Measurements from ENCODE around the gene EME1. TPM values are rescaled to one million over a fixed set of nuclear protein-coding genes. Genes with fewer than 3 reads are reported as not detected.
A peak's percentile ranks its signal among the peaks of the same experiment; 100 is the strongest.
"Not testable (repeated sequence)": the region's sequence is repeated elsewhere in the genome, so short reads cannot be mapped to it uniquely, and the experiment has no call there.

Gene EME1
- polyA plus RNA-seq, 2 donors, result 2.0 to 3.6 TPM

DNA sequence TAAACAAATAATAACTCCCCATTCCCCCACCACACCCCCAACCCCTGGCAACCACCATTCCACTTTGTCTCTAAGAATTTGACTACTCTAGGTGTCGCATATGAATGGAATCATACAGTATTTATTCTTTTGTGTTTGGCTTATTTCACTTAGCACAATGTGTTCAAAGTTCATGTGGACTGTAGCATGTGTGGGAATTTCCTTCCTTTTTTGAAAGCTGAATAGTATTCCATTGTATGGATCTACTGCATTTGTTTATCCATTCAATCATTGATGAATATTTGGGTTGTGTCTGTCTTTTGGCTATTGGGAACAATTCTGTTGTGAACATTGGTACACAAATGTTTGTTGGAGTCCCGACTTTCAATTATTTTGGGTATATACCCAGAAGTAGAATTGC is 49.7 kb downstream of the EME1 start:
- Histone ChIP-seq H3K27ac (ENCODE audit: low read depth in 2 of 2, low read length in 1 of 2) (no peak overlapping the region), H3K36me3 (ENCODE audit: control insufficient read depth in 2 of 2, insufficient read depth in 2 of 2, low read length in 1 of 2) (no peaks in the 10 kb centered on the region), H3K4me3 (ENCODE audit: low read depth in 1 of 2, low read length in 2 of 2) (no peak overlapping the region), H3K4me1 (ENCODE audit: control insufficient read depth in 2 of 2, insufficient read depth in 2 of 2, low read length in 1 of 2) (peaks cover 0 to 7% of the 10 kb centered on the region in 2 donors), H3K9me3 (ENCODE audit: control insufficient read depth in 2 of 2, insufficient read depth in 1 of 2, low read depth in 1 of 2, low read length in 1 of 2) (no peaks in the 10 kb centered on the region), H3K27me3 (ENCODE audit: control insufficient read depth in 1 of 2, insufficient read depth in 2 of 2, low read length in 2 of 2) (no peaks in the 10 kb centered on the region)
- WGBS, 2 donors, result 88 to 95% methylated on average over 2 of the region's 2 CpGs

DNA sequence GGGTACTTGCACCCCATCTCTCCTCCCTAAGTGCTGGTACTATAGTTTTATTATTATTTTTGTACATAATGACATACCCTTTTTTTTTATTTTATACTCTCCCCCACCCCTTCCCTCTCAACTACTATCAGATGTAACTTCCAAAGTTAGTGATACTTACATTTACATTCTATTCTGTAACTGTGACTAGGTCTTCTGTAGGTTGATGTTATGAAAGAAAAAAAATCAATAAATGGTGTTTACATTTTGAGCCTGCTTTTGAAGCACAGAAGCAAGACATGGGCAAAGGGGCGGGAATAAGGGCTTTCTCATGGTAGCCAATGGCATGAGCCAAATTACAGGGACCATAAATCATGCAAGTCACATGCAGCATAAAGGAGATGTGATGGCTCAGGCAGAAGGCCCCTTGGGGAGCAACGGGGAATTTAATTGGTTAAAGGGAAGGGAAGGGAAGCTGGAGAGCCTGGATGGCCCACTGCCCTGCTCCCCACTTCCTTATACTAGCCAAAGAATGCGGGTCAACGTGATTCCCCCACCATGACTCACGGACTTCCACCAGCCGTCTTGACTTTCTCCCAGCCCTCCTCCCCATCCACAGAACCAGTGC is 50.6 kb downstream of the EME1 start:
- no peak overlapping the region for H3K4me3 ChIP-seq (ENCODE audit: low read depth in 1 of 2, low read length in 2 of 2)
- H3K9me3 ChIP-seq (ENCODE audit: control insufficient read depth in 2 of 2, insufficient read depth in 1 of 2, low read depth in 1 of 2, low read length in 1 of 2), result no peaks in the 10 kb centered on the region
- H3K27me3 ChIP-seq (ENCODE audit: control insufficient read depth in 1 of 2, insufficient read depth in 2 of 2, low read length in 2 of 2), result no peaks in the 10 kb centered on the region
- no peaks in the 10 kb centered on the region for H3K36me3 ChIP-seq (ENCODE audit: control insufficient read depth in 2 of 2, insufficient read depth in 2 of 2, low read length in 1 of 2)
- peaks cover 0 to 10% of the 10 kb centered on the region in 2 donors for H3K4me1 ChIP-seq (ENCODE audit: control insufficient read depth in 2 of 2, insufficient read depth in 2 of 2, low read length in 1 of 2)
- no peak overlapping the region for H3K27ac ChIP-seq (ENCODE audit: low read depth in 2 of 2, low read length in 1 of 2)
- 38 to 49% methylated on average over 6 of the region's 6 CpGs for WGBS, 2 donors

DNA sequence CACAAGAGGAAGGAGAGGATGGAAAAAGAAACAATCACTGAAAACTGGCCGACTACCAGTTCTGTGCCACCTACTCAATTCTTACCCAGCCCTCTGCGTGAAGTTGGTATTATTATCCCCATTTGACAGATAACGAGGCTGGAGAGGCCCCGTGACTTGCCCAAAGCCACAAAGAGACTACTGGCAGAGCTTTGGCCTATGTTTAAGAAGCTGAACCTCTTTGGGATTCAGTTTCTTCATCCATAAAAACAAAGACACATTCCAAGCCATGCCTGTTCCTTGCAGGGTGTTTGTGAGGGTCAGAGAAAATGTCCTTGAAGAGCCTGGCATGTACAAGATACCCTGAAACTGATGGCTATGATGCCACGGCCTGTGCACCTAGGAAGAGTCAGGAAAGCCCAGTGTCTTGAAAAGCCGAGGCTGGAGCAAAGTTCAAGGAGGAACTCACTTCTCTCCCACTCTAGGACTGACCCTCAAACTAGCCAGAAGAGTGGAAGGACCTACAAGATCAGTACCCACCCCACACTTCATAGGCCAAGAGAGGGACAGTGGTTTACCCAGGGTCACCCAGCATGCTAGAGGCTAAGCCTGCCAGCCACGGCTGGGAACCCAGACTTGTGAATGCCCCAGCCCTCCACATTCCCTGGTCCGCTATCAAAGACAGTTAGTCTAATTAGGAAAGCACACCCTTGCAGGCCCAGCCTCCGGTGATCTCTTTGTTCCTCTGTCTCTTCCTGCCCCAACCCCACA is 51.4 kb downstream of the EME1 start:
- no peak overlapping the region for H3K27ac ChIP-seq (ENCODE audit: low read depth in 2 of 2, low read length in 1 of 2)
- H3K4me1 ChIP-seq (ENCODE audit: control insufficient read depth in 2 of 2, insufficient read depth in 2 of 2, low read length in 1 of 2), result peaks cover 0 to 10% of the 10 kb centered on the region in 2 donors
- no peak overlapping the region for H3K4me3 ChIP-seq (ENCODE audit: low read depth in 1 of 2, low read length in 2 of 2)
- 77% methylated on average over 9 of the region's 9 CpGs for WGBS, 2 donors
- no peaks in the 10 kb centered on the region for H3K36me3 ChIP-seq (ENCODE audit: control insufficient read depth in 2 of 2, insufficient read depth in 2 of 2, low read length in 1 of 2)
- H3K9me3 ChIP-seq (ENCODE audit: control insufficient read depth in 2 of 2, insufficient read depth in 1 of 2, low read depth in 1 of 2, low read length in 1 of 2), result no peaks in the 10 kb centered on the region
- no peaks in the 10 kb centered on the region for H3K27me3 ChIP-seq (ENCODE audit: control insufficient read depth in 1 of 2, insufficient read depth in 2 of 2, low read length in 2 of 2)

DNA sequence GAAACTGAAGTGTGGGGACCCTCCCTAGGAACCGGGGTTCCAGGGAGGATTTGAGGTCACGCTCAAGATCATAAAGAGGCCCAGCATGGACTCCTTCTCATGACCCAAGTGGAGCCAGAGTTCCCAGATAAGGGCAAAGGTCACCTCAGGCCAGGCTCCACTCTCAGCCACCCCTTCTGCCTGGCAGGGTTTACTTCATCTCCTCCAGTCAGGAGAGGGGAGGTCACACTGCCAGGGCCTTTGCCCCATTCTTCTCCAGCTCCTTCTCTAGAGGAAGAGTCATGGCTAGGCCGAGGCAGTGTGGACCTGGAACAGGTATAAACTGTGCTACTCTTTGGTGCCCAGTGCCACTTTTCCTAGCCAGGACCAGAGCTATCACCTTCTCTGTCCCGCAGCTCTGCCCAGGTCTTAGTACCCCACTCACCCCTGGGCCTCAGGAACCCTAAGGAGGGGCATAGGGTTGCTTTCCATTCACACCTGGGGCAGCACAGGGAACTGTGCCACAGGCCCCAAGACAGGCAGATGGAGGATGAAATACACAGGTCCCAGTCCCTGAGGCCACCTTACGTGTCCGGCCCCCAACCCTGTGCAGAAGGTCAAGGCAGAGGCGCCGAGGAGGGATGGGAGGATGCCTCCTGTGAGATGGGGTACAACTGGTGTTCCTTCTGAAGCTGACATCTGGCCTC is 52.1 kb downstream of the EME1 start:
- Histone ChIP-seq H3K4me3 (ENCODE audit: low read depth in 1 of 2, low read length in 2 of 2) (peak overlapping the region; percentile 49 to 69), H3K9me3 (ENCODE audit: control insufficient read depth in 2 of 2, insufficient read depth in 1 of 2, low read depth in 1 of 2, low read length in 1 of 2) (no peaks in the 10 kb centered on the region), H3K4me1 (ENCODE audit: control insufficient read depth in 2 of 2, insufficient read depth in 2 of 2, low read length in 1 of 2) (peaks cover 0 to 10% of the 10 kb centered on the region in 2 donors), H3K27me3 (ENCODE audit: control insufficient read depth in 1 of 2, insufficient read depth in 2 of 2, low read length in 2 of 2) (no peaks in the 10 kb centered on the region), H3K36me3 (ENCODE audit: control insufficient read depth in 2 of 2, insufficient read depth in 2 of 2, low read length in 1 of 2) (no peaks in the 10 kb centered on the region), H3K27ac (ENCODE audit: low read depth in 2 of 2, low read length in 1 of 2) (peak overlapping the region; percentile 42 to 84)
- WGBS, 2 donors, result 86 to 87% methylated on average over 8 of the region's 8 CpGs

DNA sequence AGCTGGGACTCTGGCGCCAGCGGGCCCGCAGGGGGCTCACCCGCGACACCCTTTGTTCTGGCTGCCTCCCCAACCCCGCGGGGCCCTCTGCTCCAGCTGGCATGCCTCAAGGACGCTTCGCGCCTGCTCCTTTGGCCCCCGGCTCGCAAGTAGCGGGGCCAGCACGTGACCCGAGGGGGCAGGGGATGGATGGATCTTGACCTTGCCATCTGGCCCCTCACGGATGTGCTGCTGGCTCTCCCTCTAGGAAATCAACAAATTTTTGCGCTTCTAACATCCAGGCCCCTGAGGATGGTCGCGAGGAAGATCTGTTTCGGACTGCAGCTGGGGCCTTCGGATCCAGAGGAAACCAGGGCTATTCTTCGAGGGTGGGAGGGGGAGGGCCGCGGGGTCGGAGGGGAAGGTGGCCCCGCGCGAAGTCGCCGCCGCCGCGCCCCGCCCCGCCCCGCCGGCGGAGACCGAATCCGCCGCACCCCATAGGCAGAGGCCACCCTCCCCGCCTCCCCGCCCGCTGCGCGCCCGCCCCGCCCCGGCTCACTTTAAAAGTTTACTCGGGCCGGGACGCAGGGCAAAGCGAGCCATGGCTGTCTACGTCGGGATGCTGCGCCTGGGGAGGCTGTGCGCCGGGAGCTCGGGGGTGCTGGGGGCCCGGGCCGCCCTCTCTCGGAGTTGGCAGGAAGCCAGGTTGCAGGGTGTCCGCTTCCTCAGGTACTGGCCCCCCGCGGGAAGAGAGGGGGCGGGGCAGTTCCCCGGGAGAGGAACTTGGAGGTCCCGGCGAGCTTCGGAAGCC is 52.8 kb downstream of the EME1 start, which contains the start of gene ACSF2:
ACSF2 (plus strand) TSS at position 537 of the 790 bp plus-strand sequence; CDS start at position 581, 44 bp downstream.
- 1% methylated on average over 55 to 70 of the region's 70 CpGs for WGBS, 2 donors
- peak within 1 kb of the TSS; percentile 42 to 84 for H3K27ac ChIP-seq (ENCODE audit: low read depth in 2 of 2, low read length in 1 of 2)
- peak within 1 kb of the TSS; percentile 49 to 69 for H3K4me3 ChIP-seq (ENCODE audit: low read depth in 1 of 2, low read length in 2 of 2)
- peaks cover 0 to 10% of the 10 kb centered on the region in 2 donors for H3K4me1 ChIP-seq (ENCODE audit: control insufficient read depth in 2 of 2, insufficient read depth in 2 of 2, low read length in 1 of 2)
- H3K36me3 ChIP-seq (ENCODE audit: control insufficient read depth in 2 of 2, insufficient read depth in 2 of 2, low read length in 1 of 2), result no peaks in the 10 kb centered on the region
- H3K9me3 ChIP-seq (ENCODE audit: control insufficient read depth in 2 of 2, insufficient read depth in 1 of 2, low read depth in 1 of 2, low read length in 1 of 2), result no peaks in the 10 kb centered on the region
- H3K27me3 ChIP-seq (ENCODE audit: control insufficient read depth in 1 of 2, insufficient read depth in 2 of 2, low read length in 2 of 2), result no peaks in the 10 kb centered on the region

DNA sequence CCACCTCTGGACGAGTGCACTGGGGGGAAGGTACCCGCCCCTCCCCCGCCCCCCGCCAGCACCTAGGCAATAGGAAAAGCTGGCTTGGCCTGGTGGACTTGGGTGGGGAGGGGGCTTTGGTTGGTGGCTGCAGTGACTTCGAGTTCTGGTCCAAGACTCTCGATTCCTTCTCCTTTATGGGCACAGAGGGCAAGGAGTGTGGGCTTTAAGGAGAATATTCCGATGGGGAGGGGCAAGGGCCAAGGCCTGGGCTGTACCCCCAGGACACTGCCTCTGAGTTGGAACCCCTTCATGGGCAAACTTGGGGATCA is 53.4 kb downstream of the EME1 start:
- H3K4me1 ChIP-seq (ENCODE audit: control insufficient read depth in 2 of 2, insufficient read depth in 2 of 2, low read length in 1 of 2), result peaks cover 0 to 10% of the 10 kb centered on the region in 2 donors
- WGBS, 2 donors, result 1 to 2% methylated on average over 7 of the region's 7 CpGs
- H3K27ac ChIP-seq (ENCODE audit: low read depth in 2 of 2, low read length in 1 of 2), result peak overlapping the region; percentile 42 to 84
- H3K9me3 ChIP-seq (ENCODE audit: control insufficient read depth in 2 of 2, insufficient read depth in 1 of 2, low read depth in 1 of 2, low read length in 1 of 2), result no peaks in the 10 kb centered on the region
- H3K36me3 ChIP-seq (ENCODE audit: control insufficient read depth in 2 of 2, insufficient read depth in 2 of 2, low read length in 1 of 2), result no peaks in the 10 kb centered on the region
- H3K27me3 ChIP-seq (ENCODE audit: control insufficient read depth in 1 of 2, insufficient read depth in 2 of 2, low read length in 2 of 2), result no peaks in the 10 kb centered on the region
- H3K4me3 ChIP-seq (ENCODE audit: low read depth in 1 of 2, low read length in 2 of 2), result peak overlapping the region; percentile 49 to 69

DNA sequence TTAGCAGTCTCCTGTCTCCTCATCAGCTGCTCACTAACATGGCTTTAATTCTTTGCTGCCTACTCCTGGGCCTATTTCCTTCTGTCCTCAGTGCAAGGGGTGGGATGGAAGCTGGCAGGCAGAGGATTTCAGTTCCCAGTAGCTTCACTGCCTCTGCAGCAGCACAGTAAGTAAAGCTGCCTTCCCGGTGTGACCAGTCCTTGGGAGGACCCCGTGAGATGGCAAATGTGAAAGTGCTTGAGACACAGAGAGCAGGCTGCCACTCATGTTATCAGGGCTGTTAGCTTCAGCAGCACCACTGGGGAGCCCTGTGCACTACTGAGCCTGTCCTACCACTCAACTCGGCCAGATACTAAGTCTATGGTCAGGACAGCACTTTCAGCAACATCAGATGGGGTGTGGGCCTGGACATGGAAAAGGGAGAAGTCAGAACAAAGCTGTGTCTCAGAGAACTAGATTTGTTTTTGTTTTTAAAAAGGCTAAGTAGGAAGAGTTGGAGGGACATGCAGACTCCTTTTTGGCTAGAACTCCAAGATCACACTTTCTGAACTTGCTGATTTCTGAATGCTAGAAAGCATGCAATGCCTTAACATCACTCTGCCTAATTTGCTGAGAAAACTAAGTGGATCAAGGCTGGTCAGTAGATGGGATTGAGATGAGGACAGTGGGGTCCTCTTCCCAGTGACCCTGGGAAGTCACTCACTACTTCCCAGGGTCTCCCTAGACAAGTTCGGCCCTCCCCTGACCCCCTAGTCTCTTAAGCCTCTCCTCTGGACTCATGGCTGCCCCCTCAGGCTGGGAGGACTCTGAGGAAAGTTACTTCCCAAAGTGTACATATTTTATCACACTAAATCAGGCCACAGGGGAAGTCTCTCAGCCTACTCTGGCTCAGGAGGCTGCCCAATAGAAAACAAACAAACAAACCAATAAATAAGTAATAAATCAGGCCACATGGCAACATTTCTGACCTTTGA is 54.1 kb downstream of the EME1 start:
- Histone ChIP-seq H3K4me3 (ENCODE audit: low read depth in 1 of 2, low read length in 2 of 2) (peak overlapping the region; percentile 19 to 49), H3K27me3 (ENCODE audit: control insufficient read depth in 1 of 2, insufficient read depth in 2 of 2, low read length in 2 of 2) (no peaks in the 10 kb centered on the region), H3K36me3 (ENCODE audit: control insufficient read depth in 2 of 2, insufficient read depth in 2 of 2, low read length in 1 of 2) (no peaks in the 10 kb centered on the region), H3K9me3 (ENCODE audit: control insufficient read depth in 2 of 2, insufficient read depth in 1 of 2, low read depth in 1 of 2, low read length in 1 of 2) (no peaks in the 10 kb centered on the region), H3K4me1 (ENCODE audit: control insufficient read depth in 2 of 2, insufficient read depth in 2 of 2, low read length in 1 of 2) (peaks cover 0 to 10% of the 10 kb centered on the region in 2 donors), H3K27ac (ENCODE audit: low read depth in 2 of 2, low read length in 1 of 2) (peak overlapping the region; percentile 51 to 84)
- 21 to 24% methylated on average over 4 of the region's 4 CpGs for WGBS, 2 donors

DNA sequence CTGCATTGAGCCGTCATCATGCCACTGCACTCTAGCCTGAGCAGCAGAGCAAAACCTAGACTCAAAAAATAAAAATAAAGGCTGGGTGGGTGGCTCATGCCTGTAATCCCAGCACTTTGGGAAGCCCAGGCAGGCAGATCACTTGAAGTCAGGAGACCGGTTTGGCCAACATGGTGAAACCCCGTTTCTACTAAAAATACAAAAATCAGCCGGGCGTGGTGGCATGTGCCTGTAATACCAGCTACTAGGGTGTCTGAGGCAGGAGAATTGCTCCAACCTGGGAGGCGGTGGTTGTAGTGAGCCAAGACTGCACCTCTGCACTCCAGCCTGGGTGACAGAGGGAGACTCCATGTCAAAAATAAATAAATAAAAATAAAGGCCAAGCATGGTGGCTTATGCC is 55.1 kb downstream of the EME1 start:
- H3K4me3 ChIP-seq (ENCODE audit: low read depth in 1 of 2, low read length in 2 of 2); H3K36me3 ChIP-seq (ENCODE audit: control insufficient read depth in 2 of 2, insufficient read depth in 2 of 2, low read length in 1 of 2); H3K27me3 ChIP-seq (ENCODE audit: control insufficient read depth in 1 of 2, insufficient read depth in 2 of 2, low read length in 2 of 2); H3K9me3 ChIP-seq (ENCODE audit: control insufficient read depth in 2 of 2, insufficient read depth in 1 of 2, low read depth in 1 of 2, low read length in 1 of 2): not testable (repeated sequence)
- 48 to 57% methylated on average over 6 of the region's 6 CpGs for WGBS, 2 donors
- peaks cover 0 to 10% of the 10 kb centered on the region in 2 donors for H3K4me1 ChIP-seq (ENCODE audit: control insufficient read depth in 2 of 2, insufficient read depth in 2 of 2, low read length in 1 of 2)
- H3K27ac ChIP-seq (ENCODE audit: low read depth in 2 of 2, low read length in 1 of 2), result peak overlapping the region; percentile 16 to 84

Measured in esophagus (tissue), 2 donors.